ENCODE results near the gene RGS2. TPM values are rescaled to one million over a fixed set of nuclear protein-coding genes. Genes with fewer than 3 reads are reported as not detected.
A peak's percentile ranks its signal among the peaks of the same experiment; 100 is the strongest.

RGS2 gene
- total RNA-seq, 4 donors from 2014 or later, result 9.1 to 39.0 (median 17.8) TPM

- DNase-seq, result no peak
- Histone ChIP-seq H3K27me3 (no peaks in the 10 kb centered on the region), H3K36me3 (no peaks in the 10 kb centered on the region), H3K9me3 (no peaks in the 10 kb centered on the region), H3K27ac (no peak overlapping the region), H3K4me1 (peaks cover 8 to 24% of the 10 kb centered on the region in 2 donors), H3K4me3 (replicated peaks in 1 of 3) (no peak overlapping the region)
- WGBS, 2 donors, result 95 to 100% methylated on average over 2 of the region's 2 CpGs
- intact Hi-C loops (cut with DNase I), result no loop called here
- TF ChIP-seq POLR2A (IDR thresholded peaks at IDR 0.05), result no peak
- TF ChIP-seq, protein P1, sequence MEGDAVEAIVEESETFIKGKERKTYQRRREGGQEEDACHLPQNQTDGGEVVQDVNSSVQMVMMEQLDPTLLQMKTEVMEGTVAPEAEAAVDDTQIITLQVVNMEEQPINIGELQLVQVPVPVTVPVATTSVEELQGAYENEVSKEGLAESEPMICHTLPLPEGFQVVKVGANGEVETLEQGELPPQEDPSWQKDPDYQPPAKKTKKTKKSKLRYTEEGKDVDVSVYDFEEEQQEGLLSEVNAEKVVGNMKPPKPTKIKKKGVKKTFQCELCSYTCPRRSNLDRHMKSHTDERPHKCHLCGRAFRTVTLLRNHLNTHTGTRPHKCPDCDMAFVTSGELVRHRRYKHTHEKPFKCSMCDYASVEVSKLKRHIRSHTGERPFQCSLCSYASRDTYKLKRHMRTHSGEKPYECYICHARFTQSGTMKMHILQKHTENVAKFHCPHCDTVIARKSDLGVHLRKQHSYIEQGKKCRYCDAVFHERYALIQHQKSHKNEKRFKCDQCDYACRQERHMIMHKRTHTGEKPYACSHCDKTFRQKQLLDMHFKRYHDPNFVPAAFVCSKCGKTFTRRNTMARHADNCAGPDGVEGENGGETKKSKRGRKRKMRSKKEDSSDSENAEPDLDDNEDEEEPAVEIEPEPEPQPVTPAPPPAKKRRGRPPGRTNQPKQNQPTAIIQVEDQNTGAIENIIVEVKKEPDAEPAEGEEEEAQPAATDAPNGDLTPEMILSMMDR (IDR thresholded peaks at IDR 0.05), result no peak
Observed at GRCh38 chr1:192764675-192765074, 44.2 kb upstream of the RGS2 start.

- Histone ChIP-seq H3K4me1 (peaks cover 8 to 24% of the 10 kb centered on the region in 2 donors), H3K36me3 (no peaks in the 10 kb centered on the region), H3K9me3 (no peaks in the 10 kb centered on the region), H3K27me3 (no peaks in the 10 kb centered on the region), H3K4me3 (replicated peaks in 1 of 3) (no peak overlapping the region), H3K27ac (no peak overlapping the region)
- 89 to 96% methylated on average over 1 of the region's 1 CpG for WGBS, 2 donors
- no peak for TF ChIP-seq POLR2A (IDR thresholded peaks at IDR 0.05)
- TF ChIP-seq, protein P1 (IDR thresholded peaks at IDR 0.05), result no peak
- no peak for DNase-seq
- intact Hi-C loops (cut with DNase I), result no loop called here
Observed at GRCh38 chr1:192766009-192766625, 42.7 kb upstream of the RGS2 start.

DNA sequence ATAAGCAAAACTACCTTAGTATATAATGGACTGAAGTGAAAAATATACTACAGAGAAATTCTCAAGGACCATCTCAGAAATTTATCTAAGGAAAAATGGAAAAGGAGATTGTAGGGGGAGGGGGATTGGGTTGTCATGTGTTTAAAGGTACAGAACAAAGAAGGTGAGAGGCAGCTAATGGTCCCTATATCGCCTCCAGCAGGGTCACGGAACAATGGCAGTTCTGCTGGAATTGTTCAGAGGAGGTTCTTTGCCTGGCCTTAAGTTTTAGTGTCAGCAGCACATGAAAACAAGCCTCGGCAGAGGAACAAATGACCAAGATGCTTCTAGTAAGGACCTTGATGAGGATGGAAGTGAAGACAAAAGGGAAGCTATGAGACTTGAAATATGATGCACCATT lies 42.0 kb upstream of the RGS2 start:
- no peak for DNase-seq
- WGBS, 2 donors, result 82 to 88% methylated on average over 3 of the region's 3 CpGs
- H3K9me3 ChIP-seq, result no peaks in the 10 kb centered on the region
- TF ChIP-seq POLR2A (IDR thresholded peaks at IDR 0.05), result no peak
- TF ChIP-seq, protein P1 (IDR thresholded peaks at IDR 0.05), result no peak
- no peaks in the 10 kb centered on the region for H3K27me3 ChIP-seq
- no peak overlapping the region for H3K4me3 ChIP-seq (replicated peaks in 1 of 3)
- no peaks in the 10 kb centered on the region for H3K36me3 ChIP-seq
- peaks cover 8 to 24% of the 10 kb centered on the region in 2 donors for H3K4me1 ChIP-seq
- H3K27ac ChIP-seq, result no peak overlapping the region
- intact Hi-C loops (cut with DNase I), result no loop called here

DNA sequence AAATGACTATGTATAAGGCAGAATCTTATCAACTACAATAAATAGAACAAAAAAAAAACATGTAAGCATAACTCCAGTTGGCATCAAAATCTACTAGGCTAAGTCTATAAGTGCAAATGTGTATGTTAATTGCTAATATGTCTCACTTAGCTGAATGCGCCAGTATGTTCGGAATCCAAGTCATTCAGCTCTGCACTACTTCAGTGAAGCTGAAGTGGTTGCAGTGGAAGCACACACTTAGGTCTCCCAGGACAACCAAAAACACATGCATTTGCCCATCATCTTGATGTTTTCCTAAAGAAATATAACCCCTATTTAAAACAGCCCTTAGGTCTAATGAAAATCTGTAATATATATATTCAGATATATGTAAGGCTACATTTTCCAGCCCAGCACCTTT lies 41.0 kb upstream of the RGS2 start:
- peak overlapping the region; percentile 53 to 79 (median 65) for H3K27ac ChIP-seq

GRCh38 chr1:192768463-192768862 lies 40.4 kb upstream of the RGS2 start:
- TF ChIP-seq, protein P1 (IDR thresholded peaks at IDR 0.05), result no peak
- TF ChIP-seq POLR2A (IDR thresholded peaks at IDR 0.05), result no peak
- intact Hi-C loops (cut with DNase I), result no loop called here

More for the DNA sequence above, 41.0 kb upstream of the RGS2 start:
- H3K36me3 ChIP-seq, result no peaks in the 10 kb centered on the region
- H3K4me1 ChIP-seq, result peaks cover 8 to 24% of the 10 kb centered on the region in 2 donors
- 39 to 40% methylated on average over 2 of the region's 2 CpGs for WGBS, 2 donors
- TF ChIP-seq, protein P1 (IDR thresholded peaks at IDR 0.05), result no peak
- no peak for TF ChIP-seq POLR2A (IDR thresholded peaks at IDR 0.05)
- intact Hi-C loops (cut with DNase I), result no loop called here
- no peaks in the 10 kb centered on the region for H3K9me3 ChIP-seq
- no peak overlapping the region for H3K4me3 ChIP-seq (replicated peaks in 1 of 3)
- peak; percentile 63 to 68 for DNase-seq
- no peaks in the 10 kb centered on the region for H3K27me3 ChIP-seq

More at GRCh38 chr1:192768463-192768862, 40.4 kb upstream of the RGS2 start:
- no peak for DNase-seq
- Histone ChIP-seq H3K9me3 (no peaks in the 10 kb centered on the region), H3K36me3 (no peaks in the 10 kb centered on the region), H3K27me3 (no peaks in the 10 kb centered on the region), H3K27ac (peak overlapping the region; percentile 53 to 79 (median 65)), H3K4me3 (replicated peaks in 1 of 3) (no peak overlapping the region), H3K4me1 (peaks cover 8 to 24% of the 10 kb centered on the region in 2 donors)

Measured in thyroid gland (tissue), 4 donors.